Spleen (tissue), 11 donors: ENCODE results near the gene SLC4A8. TPM values are rescaled to one million over a fixed set of nuclear protein-coding genes. Genes with fewer than 3 reads are reported as not detected.

Experiments
- DNase-seq: peaks from one replicate; pipeline ENCODE4 v3.0.0-alpha.2; 2020
- H3K27ac ChIP-seq, 8 donors: fragments of 200-600 bp; sonication (generic) in 7 of 8; 1 replicate in 4 of 8; 2 replicates in 4 of 8; pipeline versions ENCODE4 v1.5.0 to v1.8.0; 2016 to 2021; ENCODE audit warnings: inconsistent platforms in 4 of 8, mild to moderate bottlenecking in 4 of 8, moderate library complexity in 1 of 8
- H3K27me3 ChIP-seq, 7 donors: fragments of 200-600 bp; sonication (generic) in 6 of 7; replicated peaks in 1 of 7; 1 replicate in 4 of 7; 2 replicates in 3 of 7; pipeline versions ENCODE4 v1.5.0 to v1.8.0; 2016 to 2021; ENCODE audit warnings: inconsistent platforms in 3 of 7, mild to moderate bottlenecking in 1 of 7
- H3K36me3 ChIP-seq, 6 donors: fragments of 200-600 bp; sonication (generic) in 5 of 6; 1 replicate in 4 of 6; 2 replicates in 2 of 6; pipeline versions ENCODE4 v1.5.0 to v1.8.0; 2016 to 2021; ENCODE audit warnings: inconsistent platforms in 2 of 6
- H3K4me1 ChIP-seq, 6 donors: fragments of 200-600 bp; sonication (generic) in 5 of 6; 1 replicate in 3 of 6; 2 replicates in 3 of 6; pipeline versions ENCODE4 v1.5.0 to v1.8.0; 2016 to 2021; ENCODE audit warnings: inconsistent platforms in 3 of 6
- H3K4me3 ChIP-seq, 8 donors: fragments of 200-600 bp; sonication (generic) in 7 of 8; 1 replicate in 4 of 8; 2 replicates in 4 of 8; pipeline versions ENCODE4 v1.5.0 to v1.8.0; 2016 to 2021; ENCODE audit warnings: inconsistent platforms in 4 of 8, mild to moderate bottlenecking in 4 of 8, moderate library complexity in 2 of 8
- H3K9me3 ChIP-seq, 8 donors: fragments of 200-600 bp; sonication (generic) in 7 of 8; 1 replicate in 4 of 8; 2 replicates in 4 of 8; pipeline versions ENCODE4 v1.5.0 to v1.8.0; 2016 to 2021; ENCODE audit warnings: inconsistent platforms in 4 of 8
- CTCF ChIP-seq, 11 experiments: fragments of 200-600 bp in 7 of 11; fragments of 450-650 bp in 4 of 11; sonication (generic) in 4 of 11; IDR thresholded peaks in 8 of 11; conservative IDR thresholded peaks in 3 of 11; 1 replicate in 7 of 11; 2 replicates in 4 of 11; pipeline versions ENCODE4 v1.4.0 to v1.8.0; 2016 to 2021; ENCODE audit warnings: antibody characterized with exemption in 11 of 11, inconsistent platforms in 4 of 11, mild to moderate bottlenecking in 1 of 11
- POLR2A ChIP-seq, 3 donors: fragments of 450-650 bp; IDR thresholded peaks; one replicate each; pipeline ENCODE4 v1.5.1; 2017; ENCODE audit warnings: antibody characterized with exemption in 3 of 3, mild to moderate bottlenecking in 1 of 3
- POLR2AphosphoS5 ChIP-seq, 3 donors: sonication (generic); formaldehyde crosslinking; IDR thresholded peaks; one replicate each; pipeline ENCODE4 v1.5.1; 2017; ENCODE audit warnings: antibody characterized with exemption in 3 of 3
- WGBS, 5 donors: extraction: QIAGEN DNeasy Blood & Tissue Kit in 3 of 5; methylation state at CpG; one replicate each; pipeline versions ENCODE4 v1.1.5 to v1.1.7; 2013 to 2018; 5-methylcytosine and 5-hydroxymethylcytosine counted together
- intact Hi-C: fragments of 100-400 bp; cut with DNase I; formaldehyde crosslinking; loops from one replicate; pipeline ENCODE4 v1.15.0; 2023; ENCODE audit warnings: low total_unique reads
- polyA plus RNA-seq, 3 donors: library from polyadenylated mRNA; stranded (reverse); fragments of 200-250 nt; gene quantifications; one replicate each; pipeline ENCODE4 v1.2.1, GENCODE V29; 2013
- total RNA-seq, 7 donors: library from RNA; depleted of rRNA in 3 of 7; stranded (reverse); fragments of >200 nt in 3 of 7; fragmentation: NEBNext Ultra II Directional in 4 of 7; extraction: Animal tissue kit (Norgen Biotek cat#: 25700) in 4 of 7; gene quantifications; one replicate each; pipeline versions ENCODE4 v1.1.0 to v1.2.1, GENCODE V29; 2016 to 2021
- donor health status: healthy with polysubstance abuse.
- donor health status: DM: no; HTN: no; CAD: no; lungs with moderate emphysema.
- donor health status: DM: no; HTN: no; CAD: no.
- donor health status: Bipolar disorder and iron deficiency.
- donor health status: healthy.
- donor health status: DM: no; HTN: no; CAD: no.
- donor health status: DM: yes; HTN: yes; CAD: no.

Gene SLC4A8
- total and polyA plus RNA-seq, 10 donors: 0.88 to 9.7 (median 4.8) TPM

GRCh38 chr12:51383269-51383905 lies 41.2 kb upstream of the SLC4A8 start:
- Histone ChIP-seq H3K4me3 (no peak overlapping the region), H3K36me3 (peaks cover 0 to 60% (median 9%) of the 10 kb centered on the region in 6 donors), H3K4me1 (peaks cover 0 to 51% (median 25%) of the 10 kb centered on the region in 6 donors), H3K27ac (no peak overlapping the region), H3K27me3 (peaks cover 0 to 3% (median 0%) of the 10 kb centered on the region in 7 donors), H3K9me3 (no peaks in the 10 kb centered on the region)
- intact Hi-C loops: no loop called here
- DNase-seq: no peak
- TF ChIP-seq CTCF (IDR thresholded peaks at IDR 0.05 in 8 of 11, conservative IDR thresholded peaks at IDR 0.05 in 3 of 11) (no peak), POLR2A (IDR thresholded peaks at IDR 0.05) (no peak), POLR2AphosphoS5 (IDR thresholded peaks at IDR 0.05) (no peak)
- 48 to 72% (median 52%) methylated on average over 6 of the region's 6 CpGs for WGBS, 5 donors

- Histone ChIP-seq H3K4me3 (no peak overlapping the region), H3K4me1 (peaks cover 3 to 69% (median 53%) of the 10 kb centered on the region in 6 donors), H3K9me3 (no peaks in the 10 kb centered on the region), H3K36me3 (peaks cover 0 to 31% (median 0%) of the 10 kb centered on the region in 6 donors), H3K27ac (no peak overlapping the region), H3K27me3 (peaks cover 0 to 5% (median 0%) of the 10 kb centered on the region in 7 donors)
- no peak for TF ChIP-seq CTCF (IDR thresholded peaks at IDR 0.05 in 8 of 11, conservative IDR thresholded peaks at IDR 0.05 in 3 of 11)
- no peak for TF ChIP-seq POLR2AphosphoS5 (IDR thresholded peaks at IDR 0.05)
- no peak for TF ChIP-seq POLR2A (IDR thresholded peaks at IDR 0.05)
- DNase-seq: no peak
- intact Hi-C loops: no loop called here
- WGBS, 5 donors: 70 to 83% (median 76%) methylated on average over 4 of the region's 4 CpGs
Measured at GRCh38 chr12:51386351-51386750, 38.3 kb upstream of the SLC4A8 start.

GRCh38 chr12:51388069-51388799 lies 36.4 kb upstream of the SLC4A8 start:
- no peak for DNase-seq
- Histone ChIP-seq H3K27ac (peak overlapping the region in 2 of 8 donors; percentile 21 to 40), H3K36me3 (peaks cover 0 to 13% (median 0%) of the 10 kb centered on the region in 6 donors), H3K27me3 (peaks cover 0 to 14% (median 0%) of the 10 kb centered on the region in 7 donors), H3K9me3 (no peaks in the 10 kb centered on the region), H3K4me3 (no peak overlapping the region), H3K4me1 (peaks cover 3 to 69% (median 61%) of the 10 kb centered on the region in 6 donors)
- TF ChIP-seq CTCF (IDR thresholded peaks at IDR 0.05 in 8 of 11, conservative IDR thresholded peaks at IDR 0.05 in 3 of 11) (no peak), POLR2AphosphoS5 (IDR thresholded peaks at IDR 0.05) (no peak), POLR2A (IDR thresholded peaks at IDR 0.05) (no peak)
- 45 to 54% (median 51%) methylated on average over 10 of the region's 10 CpGs for WGBS, 5 donors
- intact Hi-C loops: no loop called here

GRCh38 chr12:51388846-51389245 lies 35.8 kb upstream of the SLC4A8 start:
- intact Hi-C loops: no loop called here

More at GRCh38 chr12:51388846-51389245, 35.8 kb upstream of the SLC4A8 start:
- 87 to 92% (median 88%) methylated on average over 5 of the region's 5 CpGs for WGBS, 5 donors
- TF ChIP-seq POLR2A (IDR thresholded peaks at IDR 0.05) (no peak), CTCF (IDR thresholded peaks at IDR 0.05 in 8 of 11, conservative IDR thresholded peaks at IDR 0.05 in 3 of 11) (no peak), POLR2AphosphoS5 (IDR thresholded peaks at IDR 0.05) (no peak)
- H3K27me3 ChIP-seq: peaks cover 0 to 14% (median 0%) of the 10 kb centered on the region in 7 donors
- DNase-seq: no peak
- H3K9me3 ChIP-seq: no peaks in the 10 kb centered on the region
- no peak overlapping the region for H3K4me3 ChIP-seq
- peak overlapping the region in 2 of 8 donors; percentile 21 to 40 for H3K27ac ChIP-seq
- peaks cover 0 to 8% (median 0%) of the 10 kb centered on the region in 6 donors for H3K36me3 ChIP-seq
- peaks cover 9 to 69% (median 61%) of the 10 kb centered on the region in 6 donors for H3K4me1 ChIP-seq
